GM04503 (cell line): ENCODE measurements around the gene PUS10.
"Not testable (repeated sequence)": the region's sequence is repeated elsewhere in the genome, so short reads cannot be mapped to it uniquely, and the experiment has no call there.

ENCODE experiments used
- DNase-seq: peaks from one replicate; pipeline ENCODE4 v3.0.0-alpha.2; 2012; ENCODE audit warnings: low read depth

Gene PUS10

DNA sequence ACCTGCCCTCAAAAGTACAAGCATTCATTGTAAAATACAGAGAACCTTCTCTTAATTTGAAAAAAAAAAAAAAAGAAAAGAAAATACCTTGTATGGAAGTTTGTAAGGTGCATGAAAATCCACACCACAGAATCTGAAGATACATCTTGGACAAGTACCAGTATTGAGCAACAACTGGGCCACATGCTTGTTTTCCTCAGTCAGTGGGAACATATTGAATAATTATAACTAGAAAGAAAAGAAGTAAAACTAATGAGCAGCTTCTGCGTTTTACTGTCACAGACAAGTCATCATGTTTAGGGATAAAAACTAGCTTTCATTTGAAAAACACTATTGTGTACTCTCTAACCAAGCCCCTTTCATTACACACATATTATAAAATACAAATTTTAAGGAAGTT, 6.4 kb downstream of the PUS10 start:
- no peak for DNase-seq

DNA sequence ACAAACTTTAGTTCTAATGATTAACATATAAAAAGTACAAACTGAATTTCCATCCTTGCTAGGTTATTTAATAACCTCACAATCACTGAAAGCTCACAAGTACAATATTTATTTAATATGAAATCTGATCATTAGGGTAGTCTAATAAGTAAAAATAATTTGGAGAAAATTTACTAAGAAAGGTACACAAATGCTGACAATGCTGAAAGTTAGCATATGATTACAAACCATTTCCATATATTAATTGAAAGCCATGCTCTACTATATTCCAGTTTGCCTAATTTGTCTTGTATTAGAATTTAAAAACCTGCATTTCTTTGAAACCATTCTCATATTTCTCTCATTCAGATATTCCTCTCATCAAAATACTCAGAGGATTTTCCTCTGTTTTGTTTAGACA, 8.7 kb downstream of the PUS10 start:
- no peak for DNase-seq

DNA sequence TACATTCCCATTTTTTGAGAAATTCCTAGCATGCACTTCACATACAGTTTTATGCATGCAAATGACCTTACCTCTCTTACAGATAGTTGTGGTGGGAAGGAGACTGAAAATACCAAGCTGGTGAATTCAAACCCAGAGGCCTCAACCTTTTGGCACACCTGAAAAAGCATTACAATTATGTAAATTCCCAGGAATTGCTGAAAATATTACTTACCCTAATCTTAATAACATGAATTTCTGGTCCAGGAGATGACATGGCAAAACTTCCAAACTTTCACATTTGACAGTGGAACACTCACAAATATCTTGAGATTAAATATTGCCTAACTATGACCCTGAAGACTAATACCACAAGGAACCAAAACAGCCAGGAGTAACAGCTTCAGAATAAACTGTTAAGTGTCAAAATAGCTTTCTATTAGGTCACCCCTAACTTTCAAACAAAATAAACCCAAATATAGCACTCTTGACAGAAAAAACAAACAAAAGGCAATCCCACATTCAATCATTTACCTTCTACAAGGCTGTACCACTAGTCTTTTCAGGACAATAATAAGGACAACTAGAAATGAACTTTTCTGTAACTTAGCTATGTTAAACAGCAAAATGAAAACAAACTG, 11.5 kb downstream of the PUS10 start:
- DNase-seq = no peak

DNA sequence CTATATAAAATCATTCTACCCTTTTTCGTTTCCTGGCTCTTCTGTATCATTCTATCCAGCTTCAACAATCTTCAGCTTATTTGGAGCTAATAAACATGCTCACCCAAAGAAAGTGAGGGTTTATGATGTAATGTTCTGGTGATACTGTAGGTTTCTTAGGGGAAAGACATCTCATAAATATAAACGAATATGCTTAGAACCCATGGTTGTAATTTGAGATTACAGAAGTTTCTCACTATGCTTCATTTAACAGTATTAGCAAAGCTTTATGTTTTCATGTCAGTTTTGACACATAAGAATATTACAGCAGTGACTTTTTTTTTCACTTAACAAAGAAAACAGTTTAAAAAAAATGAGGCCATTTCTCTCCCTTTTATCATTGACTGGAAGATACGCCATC, 12.3 kb downstream of the PUS10 start:
- no peak for DNase-seq

DNA sequence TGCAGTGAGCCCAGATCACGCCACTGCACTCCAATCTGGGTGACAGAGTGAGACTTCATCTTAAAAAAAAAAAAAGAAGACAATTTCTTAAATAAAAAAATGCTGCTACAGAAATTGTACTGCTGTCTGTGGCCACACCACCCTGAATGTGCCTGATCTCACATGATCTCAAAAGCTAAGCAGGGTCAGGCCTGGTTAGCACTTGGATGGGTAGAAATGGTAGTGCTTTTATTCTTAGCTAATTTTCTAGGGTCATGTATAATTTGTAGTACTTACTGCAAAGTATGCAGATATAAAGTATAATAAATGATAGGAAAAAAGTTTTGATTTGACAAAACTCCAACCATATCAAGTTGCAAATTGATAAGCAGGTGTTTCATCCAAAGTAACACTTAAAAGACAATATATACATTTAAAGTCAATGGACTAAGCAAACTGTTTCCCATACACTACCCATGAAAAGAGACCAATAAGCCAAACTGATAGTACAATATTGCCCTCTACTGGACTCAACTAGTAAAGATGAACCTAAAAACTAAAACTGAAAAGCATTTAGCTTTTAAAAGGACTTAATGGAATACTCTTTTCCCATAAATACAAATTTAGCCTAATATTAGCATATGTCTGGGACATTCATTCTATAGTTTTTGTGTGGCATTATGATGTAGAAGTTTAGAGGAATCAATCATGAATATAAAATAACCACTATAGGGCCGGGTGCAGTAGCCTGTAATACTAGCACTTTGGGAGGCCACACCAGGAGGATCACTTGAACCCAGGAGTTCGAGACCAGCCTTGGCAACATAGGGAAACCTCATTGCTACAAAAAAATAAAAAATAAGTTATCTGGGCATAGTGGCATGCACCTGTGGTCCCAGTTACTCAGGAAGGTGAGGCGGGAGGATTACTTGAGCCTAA, 19.2 kb downstream of the PUS10 start:
- no peak for DNase-seq

DNA sequence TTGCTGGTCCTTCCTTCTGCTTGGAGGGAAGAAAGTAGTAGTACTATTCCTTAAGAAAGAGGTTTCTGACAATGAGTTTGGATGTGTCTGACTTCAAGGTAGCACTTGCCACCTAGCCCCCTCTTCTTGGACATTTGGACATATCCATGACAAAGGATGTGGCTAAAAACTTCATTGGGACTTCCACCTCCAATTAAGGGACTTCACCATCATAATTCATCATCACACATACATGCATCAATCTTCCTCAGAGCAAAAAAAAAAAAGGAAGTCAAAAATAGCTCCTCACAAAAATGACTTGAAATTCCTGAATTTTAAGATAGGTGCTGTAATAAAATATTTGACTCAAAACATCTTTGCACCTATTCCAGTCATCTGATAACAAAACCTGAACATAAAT, 23.9 kb downstream of the PUS10 start:
- no peak for DNase-seq

DNA sequence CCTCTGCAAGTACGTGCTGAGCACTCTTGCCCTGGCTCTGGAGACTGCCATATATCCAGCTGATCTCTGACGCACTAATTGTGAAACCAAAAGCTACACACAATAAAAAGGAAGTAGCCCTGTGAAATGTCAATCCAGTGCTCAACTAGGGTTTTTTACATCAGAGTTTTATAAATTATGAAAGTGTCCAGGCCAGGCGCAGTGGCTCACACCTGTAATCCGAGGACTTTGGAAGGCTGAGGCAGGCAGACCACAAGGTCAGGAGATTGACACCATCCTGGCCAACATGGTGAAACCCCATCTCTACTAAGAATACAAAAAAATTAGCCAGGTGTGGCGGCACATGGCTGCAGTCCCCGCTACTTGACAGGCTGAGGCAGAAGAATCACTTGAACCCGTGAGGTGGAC, 25.1 kb downstream of the PUS10 start:
- no peak for DNase-seq

DNA sequence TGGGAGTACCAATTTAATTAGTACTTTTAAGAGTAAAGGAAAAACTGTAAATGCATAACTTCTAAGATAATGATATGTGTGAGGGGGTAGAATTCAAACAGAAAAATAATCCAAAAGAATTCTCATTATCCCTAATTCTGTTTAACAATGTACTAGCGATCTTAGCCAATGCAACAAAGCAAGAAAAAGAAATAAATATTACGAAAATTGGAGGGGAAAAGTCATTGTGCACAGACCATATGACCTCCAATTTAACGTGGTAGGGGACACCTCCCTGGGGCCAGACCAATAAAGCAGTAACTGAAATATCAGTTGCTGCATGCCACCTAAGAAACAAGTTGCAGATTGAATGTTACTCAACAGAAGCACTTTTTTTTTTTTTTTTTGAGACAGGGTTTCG, 26.4 kb downstream of the PUS10 start:
- no peak for DNase-seq

DNA sequence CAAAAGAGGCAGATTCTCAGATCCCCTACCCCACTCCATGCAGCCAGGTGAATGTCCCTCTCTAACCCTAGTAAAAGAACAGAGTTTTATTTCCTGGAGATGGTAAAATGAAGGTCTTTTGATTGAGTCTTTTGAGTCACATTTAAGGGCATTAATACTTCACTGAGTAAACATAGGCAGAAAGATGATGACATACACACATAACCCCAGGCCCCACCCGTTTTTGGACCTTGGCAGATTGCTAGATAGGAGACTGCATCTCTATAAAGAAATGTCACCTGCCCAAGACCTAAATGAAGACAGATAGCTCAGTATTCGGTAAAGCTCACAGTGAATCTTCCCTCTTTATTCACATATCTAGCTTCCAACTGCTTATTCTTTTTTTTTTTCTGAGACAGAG, 28.8 kb downstream of the PUS10 start:
- no peak for DNase-seq

DNA sequence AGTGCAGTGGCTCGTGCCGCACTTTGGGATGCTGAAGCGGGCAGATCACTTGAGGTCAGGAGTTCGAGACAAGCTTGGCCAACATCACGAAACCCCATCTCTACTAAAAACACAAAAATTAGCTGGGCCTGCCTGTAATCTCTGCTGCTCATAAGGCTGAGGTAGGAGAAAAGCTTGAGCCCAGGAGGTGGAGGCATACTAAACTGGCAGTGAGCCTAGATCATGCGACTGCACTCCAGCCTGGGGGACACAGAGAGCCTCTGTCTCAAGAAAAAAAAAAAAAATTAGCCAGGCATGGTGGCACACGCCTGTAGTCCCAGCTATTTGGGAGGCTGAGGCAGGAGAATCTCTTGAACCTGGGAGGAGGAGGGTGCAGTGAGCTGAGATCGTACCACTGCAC, 30.4 kb downstream of the PUS10 start:
- not testable (repeated sequence) for DNase-seq

DNA sequence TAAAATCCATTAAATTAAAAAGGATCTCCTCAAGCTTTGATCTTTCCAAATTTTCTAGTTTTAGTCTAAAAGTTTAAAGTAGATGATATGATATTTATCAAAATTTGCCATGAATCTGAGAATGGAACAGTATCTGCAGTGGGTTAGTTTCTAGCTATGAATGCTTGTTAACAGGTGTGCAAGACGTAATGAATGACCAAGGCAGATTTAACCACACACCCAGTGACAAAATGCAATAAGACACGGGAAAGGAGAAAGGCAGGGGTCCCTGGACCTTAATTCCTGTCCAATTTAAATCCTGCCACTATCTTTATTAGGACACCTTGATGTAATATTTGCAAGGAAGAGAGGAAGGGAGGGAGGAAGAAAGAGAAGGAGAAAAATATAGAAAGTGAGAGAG, 31.0 kb downstream of the PUS10 start:
- no peak for DNase-seq

DNA sequence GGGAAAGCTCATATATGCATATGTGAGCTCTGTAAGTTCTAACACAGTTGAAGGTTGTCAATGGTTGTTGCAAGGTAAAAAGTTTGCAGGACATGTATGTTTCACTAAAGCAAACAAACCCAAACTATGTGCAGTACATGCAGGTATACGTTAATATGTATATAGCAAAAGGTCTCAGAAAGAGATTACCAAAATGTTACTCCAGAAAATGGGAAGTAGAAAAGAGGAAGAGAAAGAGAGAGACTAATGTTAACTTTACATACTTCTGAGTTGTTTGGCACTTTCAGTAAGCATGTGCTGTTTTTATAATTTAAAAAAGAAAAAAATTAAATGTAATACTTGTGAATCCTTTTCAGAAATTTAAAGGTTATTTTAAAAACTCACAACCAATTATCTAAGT, 33.3 kb downstream of the PUS10 start:
- DNase-seq = no peak

DNA sequence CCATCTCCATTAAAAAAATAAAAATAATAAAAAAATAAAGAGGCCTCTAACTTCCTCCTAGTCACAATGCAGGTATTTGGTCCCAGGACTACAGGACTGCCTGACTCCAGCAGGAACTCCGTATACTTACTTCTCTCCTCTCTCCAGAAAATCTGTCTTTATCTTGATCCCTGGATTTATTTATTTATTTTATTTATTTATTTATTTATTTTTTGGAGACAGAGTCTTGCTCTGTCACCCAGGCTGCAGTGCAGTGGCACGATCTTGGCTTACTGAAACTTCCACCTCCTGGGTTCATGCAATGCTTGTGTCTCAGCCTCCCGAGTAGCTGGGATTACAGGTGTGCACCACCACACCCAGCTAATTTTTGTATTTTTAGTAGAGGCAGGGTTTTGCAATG, 36.0 kb downstream of the PUS10 start:
- DNase-seq = not testable (repeated sequence)

DNA sequence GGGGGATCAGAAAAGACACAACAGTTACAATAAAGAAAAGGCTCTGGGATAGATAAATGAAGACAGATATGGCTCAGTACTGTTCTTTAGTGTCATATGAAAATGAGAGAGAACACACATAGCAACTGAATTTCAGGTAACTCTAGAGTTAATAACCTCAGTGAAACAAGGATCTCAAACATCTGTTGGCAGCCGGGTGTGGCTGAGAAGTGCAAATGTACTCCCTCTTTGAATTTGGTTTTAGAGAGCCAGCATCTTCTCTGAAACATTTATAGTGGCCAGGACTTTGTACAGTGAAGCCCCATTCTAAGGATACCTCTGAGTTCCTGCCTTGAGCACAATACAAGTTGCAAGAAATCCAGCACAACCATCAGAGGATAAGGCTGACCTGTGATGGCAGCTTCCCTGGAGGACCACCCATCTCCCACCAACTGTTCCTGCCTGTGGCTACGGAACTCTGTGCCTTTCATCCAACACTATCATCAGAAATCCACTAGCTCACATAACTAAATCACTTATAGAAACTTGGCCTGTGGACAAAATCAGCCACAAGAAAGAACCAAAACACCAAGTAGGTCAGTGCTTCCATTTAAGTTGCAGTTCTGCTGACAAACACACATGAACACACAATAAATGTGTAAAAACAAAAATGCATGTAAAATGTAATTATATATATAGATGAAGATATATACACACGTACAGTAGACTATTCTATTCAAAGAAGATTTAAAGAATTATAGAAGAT, 37.8 kb downstream of the PUS10 start:
- DNase-seq = no peak

DNA sequence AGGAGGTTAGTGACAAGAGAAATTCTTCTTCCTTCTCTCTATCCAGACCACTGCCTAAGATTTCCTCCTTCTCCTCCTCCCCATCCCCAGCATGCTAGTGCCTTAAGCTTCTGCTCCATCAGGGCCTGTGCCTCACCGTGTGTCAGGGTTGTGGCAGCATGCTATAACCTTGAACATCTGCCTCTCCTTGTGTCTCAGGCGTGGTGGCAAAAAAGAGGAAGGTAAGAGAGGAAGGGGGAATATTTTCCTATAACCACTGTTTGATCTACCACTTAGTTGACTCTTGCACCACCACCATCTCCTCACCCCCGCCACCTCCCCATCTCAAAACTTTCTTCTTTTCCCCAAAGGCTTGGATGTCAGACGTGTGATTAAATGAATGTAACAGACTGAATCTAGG, 38.8 kb downstream of the PUS10 start:
- no peak for DNase-seq

DNA sequence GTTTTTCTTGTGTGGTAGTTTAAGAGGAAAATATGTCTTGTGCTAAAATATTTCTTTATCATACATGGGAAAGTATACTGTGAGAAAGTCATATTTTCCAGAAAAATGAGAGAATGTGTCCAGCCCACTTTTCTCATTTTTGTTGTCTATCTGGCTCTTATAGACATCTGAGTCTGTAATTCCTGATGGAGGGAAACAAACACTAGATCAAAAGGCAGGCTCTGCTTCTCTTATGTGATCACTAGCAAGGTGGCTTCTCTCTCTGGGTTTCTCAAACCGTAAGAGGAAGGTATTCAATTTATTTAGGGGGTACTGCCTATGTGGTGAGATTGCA, 40.5 kb downstream of the PUS10 start:
- no peak for DNase-seq

DNA sequence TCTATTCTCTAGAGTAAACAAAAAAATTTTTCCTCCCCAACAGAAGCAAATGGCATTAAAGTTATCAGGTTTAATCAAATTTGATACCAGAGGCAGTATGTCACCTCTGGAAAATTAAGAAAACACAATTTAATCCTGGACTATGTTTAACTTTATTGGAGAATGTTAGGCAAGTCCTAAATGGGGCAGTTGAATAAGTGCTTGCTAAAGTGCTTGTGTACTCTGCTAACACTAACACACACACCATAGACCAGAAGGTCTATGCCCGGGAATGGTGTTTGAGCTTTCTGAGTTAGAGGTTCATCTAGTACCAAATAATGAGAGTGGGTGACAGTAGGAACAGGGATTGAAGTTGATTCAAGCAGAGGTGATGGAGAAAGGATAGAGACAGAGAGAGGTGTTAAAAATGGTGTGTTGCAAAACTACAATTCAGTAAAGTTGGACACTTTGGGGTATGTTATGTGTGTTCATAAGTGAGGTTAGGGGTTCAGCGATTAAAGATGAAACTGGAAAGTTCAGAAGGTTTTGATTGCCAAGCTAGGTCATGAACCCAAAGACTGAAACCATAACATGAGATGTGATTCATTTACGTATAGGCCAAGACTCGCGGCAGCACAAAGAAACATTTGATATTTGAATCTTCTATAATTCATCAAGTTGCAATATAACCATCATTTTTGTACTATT, 41.0 kb downstream of the PUS10 start:
- no peak for DNase-seq

DNA sequence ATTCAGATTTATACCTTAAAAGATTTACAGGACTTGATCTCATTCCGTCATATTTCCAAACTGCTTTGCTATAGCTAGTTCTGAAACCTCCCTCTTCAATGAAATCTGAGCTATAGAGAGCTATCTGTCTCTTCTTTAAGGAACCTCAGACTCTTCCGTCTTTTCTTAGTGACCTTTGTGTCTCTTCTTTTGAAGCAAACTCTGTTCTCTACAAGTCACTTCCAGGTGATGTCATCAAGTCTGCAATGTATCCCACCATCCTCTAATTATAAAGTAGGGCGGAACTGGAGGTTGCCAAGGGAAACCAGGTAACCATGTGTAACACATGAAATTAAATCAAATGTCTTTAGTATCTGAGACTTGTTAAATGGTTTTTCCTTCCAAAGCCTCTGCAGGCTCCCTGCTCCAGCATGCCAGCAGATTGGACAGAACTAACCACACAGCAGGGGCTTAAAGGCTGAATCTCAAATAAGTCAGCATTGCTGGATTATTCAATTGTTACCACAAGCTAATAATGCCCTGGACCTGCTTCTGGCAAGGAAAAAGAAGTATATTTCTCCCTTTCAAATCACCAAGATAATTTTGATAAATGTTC, 41.7 kb downstream of the PUS10 start:
- DNase-seq = no peak

DNA sequence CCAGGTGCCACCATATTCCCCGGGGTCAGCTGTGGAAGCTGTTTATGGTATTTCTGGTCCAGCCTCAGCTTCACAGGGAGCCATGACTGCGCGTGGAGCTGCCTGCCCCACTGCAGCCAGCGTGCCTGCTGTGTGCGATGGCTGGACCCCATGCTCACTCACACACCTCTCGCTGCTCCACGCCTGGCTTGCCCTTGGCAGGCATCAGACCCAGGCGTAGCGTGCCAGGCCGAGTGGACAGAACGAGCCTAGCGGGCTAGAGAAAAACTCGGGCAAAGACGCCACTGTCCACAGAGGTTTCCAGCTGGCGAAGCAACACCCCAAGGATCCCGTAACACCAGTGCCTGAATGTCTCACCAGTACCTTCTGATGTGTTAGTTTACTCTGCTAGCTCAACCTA, 43.4 kb downstream of the PUS10 start:
- DNase-seq = no peak

DNA sequence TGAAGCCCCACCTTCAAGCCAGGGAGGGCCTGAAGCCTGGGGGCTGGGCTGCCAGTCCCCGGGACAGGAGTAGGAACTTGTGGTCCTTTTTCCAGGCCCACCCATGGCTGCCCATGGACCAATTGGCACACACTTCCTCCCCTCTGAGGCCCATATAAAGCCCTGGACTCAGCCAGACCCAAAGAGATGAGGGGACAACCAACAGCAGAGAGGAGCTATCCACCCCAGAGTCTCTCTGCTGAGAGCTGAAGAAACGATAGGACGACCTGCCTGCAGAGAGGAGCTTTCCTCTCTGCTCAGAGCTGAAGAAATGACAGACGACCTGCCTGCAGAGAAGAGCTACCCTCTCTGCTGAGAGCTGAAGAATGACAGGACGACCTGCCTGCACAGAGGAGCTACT, 44.4 kb downstream of the PUS10 start:
- no peak for DNase-seq

DNA sequence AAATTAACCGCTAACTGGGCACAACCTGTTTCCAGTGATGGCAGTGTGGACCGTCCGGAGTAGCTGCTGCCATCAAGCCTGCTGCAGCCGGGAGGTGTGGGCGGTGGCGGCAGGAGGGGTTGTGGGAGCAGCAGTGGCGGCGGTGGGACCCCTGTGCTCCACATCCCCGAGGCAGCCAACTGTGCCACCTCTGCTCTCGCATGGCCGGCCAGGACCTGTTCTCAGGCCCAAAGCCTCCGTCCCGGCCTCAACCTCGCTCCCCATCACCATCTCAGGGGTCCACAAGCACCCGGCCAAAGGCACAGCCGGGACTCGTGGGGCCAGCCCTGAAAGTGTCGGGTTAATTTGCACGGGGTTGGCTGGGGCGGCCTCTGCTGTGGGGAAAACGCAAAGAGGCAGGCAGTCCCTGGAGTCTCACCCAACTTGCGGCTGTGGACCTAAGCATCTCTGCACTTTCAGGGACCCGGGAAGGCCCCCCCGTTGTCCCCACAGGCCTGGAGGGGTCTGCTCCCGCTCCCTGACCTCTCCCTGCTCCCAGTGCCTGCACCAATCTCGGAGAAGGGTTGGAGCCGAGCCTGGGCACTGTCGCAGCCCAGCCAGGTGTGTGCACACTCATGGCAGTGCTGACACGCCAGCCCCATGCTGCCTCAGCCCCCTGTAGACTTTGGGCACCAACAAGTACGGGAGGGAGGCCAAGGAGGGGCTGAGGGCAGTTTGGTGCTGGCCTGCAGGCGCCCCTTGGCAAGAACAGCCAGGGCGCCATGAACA, 45.0 kb downstream of the PUS10 start:
- DNase-seq = no peak
